H1 (cell line): Measurements from ENCODE around the gene ZNF697. TPM values are rescaled to one million over a fixed set of nuclear protein-coding genes. Genes with fewer than 3 reads are reported as not detected.

ENCODE experiments used
- CTCF ChIA-PET: fragments of 300-600 bp; sonication (Branson Sonifier 250); formaldehyde crosslinking; loops from one replicate; lab custom pipeline; 2021; ENCODE audit not compliant: partially characterized antibody; lab: Charles Lee
- POLR2A ChIA-PET: fragments of 300-600 bp; sonication (Branson Sonifier 250); formaldehyde crosslinking; loops from one replicate; lab custom pipeline; 2021; ENCODE audit warnings: inconsistent platforms; ENCODE audit not compliant: partially characterized antibody; lab: Charles Lee
- DNase-seq, 2 experiments: peaks; one replicate each; pipeline versions ENCODE4 v3.0.0 to v3.0.0-alpha.2; 2010 to 2022; ENCODE audit warnings: low spot score in 2 of 2, low read depth in 1 of 2, mixed read lengths in 1 of 2
- FAIRE-seq: peaks from 2 replicates; lab custom pipeline; 2011; peaks lifted over from hg19 to GRCh38; lab: Jason Lieb, UNC
- H2AFZ ChIP-seq: 2 replicates; pipeline ENCODE4 v1.8.1; 2012; ENCODE audit warnings: low read length, inconsistent platforms
- H2AK5ac ChIP-seq: 2 replicates; pipeline ENCODE4 v1.6.1; 2013; ENCODE audit warnings: low read depth, low read length
- H2BK120ac ChIP-seq: replicated peaks from 2 replicates; pipeline ENCODE3; 2013; ENCODE audit warnings: low read depth, low read length, inconsistent platforms
- H2BK12ac ChIP-seq: 2 replicates; pipeline ENCODE4 v1.6.1; 2013; ENCODE audit warnings: low read depth, low read length
- H2BK15ac ChIP-seq: 2 replicates; pipeline ENCODE4 v1.6.1; 2013; ENCODE audit warnings: low read length
- H2BK20ac ChIP-seq: 2 replicates; pipeline ENCODE4 v1.6.1; 2013; ENCODE audit warnings: low read length
- H2BK5ac ChIP-seq: 2 replicates; pipeline ENCODE4 v1.6.1; 2013; ENCODE audit warnings: low read depth, low read length
- H3K14ac ChIP-seq: 2 replicates; pipeline ENCODE4 v1.6.1; 2013; ENCODE audit warnings: inconsistent platforms; ENCODE audit not compliant: insufficient read length
- H3K18ac ChIP-seq: 2 replicates; pipeline ENCODE4 v1.6.1; 2013; ENCODE audit warnings: low read length; ENCODE audit errors: extremely low read depth
- H3K23ac ChIP-seq: 2 replicates; pipeline ENCODE4 v1.6.1; 2013; ENCODE audit warnings: inconsistent platforms; ENCODE audit not compliant: insufficient read length
- H3K23me2 ChIP-seq: 2 replicates; pipeline ENCODE4 v1.6.1; 2013; ENCODE audit warnings: low read depth, low read length
- H3K27ac ChIP-seq: 2 replicates; pipeline ENCODE4 v1.6.1; 2011; ENCODE audit warnings: low read depth, low read length, inconsistent platforms
- H3K27me3 ChIP-seq, 4 experiments: replicated peaks in 1 of 4; 1 replicate in 1 of 4; 2 replicates in 3 of 4; pipeline versions ENCODE4 v1.6.1 to v1.8.1; 2011 to 2013; ENCODE audit warnings: low read length in 3 of 4, mild to moderate bottlenecking in 3 of 4, inconsistent platforms in 2 of 4, mixed read lengths in 2 of 4, moderate library complexity in 1 of 4; ENCODE audit not compliant: control insufficient read depth in 3 of 4, insufficient read depth in 3 of 4; ENCODE audit errors: extremely low read depth in 1 of 4
- H3K36me3 ChIP-seq, 4 experiments: 2 replicates each; pipeline versions ENCODE4 v1.6.1 to v1.8.1; 2011 to 2013; ENCODE audit warnings: mild to moderate bottlenecking in 4 of 4, low read length in 3 of 4, moderate library complexity in 2 of 4, control low read depth in 1 of 4, inconsistent platforms in 1 of 4; ENCODE audit not compliant: insufficient read depth in 4 of 4, control insufficient read depth in 2 of 4
- H3K4ac ChIP-seq: replicated peaks from 2 replicates; pipeline ENCODE3; 2013; ENCODE audit warnings: low read length, low read depth, mixed read lengths, inconsistent platforms; ENCODE audit not compliant: insufficient read length
- H3K4me1 ChIP-seq, 4 experiments: replicated peaks in 1 of 4; 1 replicate in 1 of 4; 2 replicates in 3 of 4; pipeline versions ENCODE4 v1.6.1 to v1.8.1; 2011 to 2013; ENCODE audit warnings: low read length in 3 of 4, inconsistent platforms in 2 of 4, mixed read lengths in 1 of 4; ENCODE audit not compliant: insufficient read depth in 4 of 4, control insufficient read depth in 3 of 4
- H3K4me2 ChIP-seq, 2 experiments: 2 replicates each; pipeline versions ENCODE4 v1.6.1 to v1.8.1; 2011 to 2013; ENCODE audit warnings: low read depth in 2 of 2, low read length in 2 of 2, control low read depth in 1 of 2, inconsistent platforms in 1 of 2, mild to moderate bottlenecking in 1 of 2; ENCODE audit not compliant: insufficient read depth in 1 of 2
- H3K4me3 ChIP-seq, 4 experiments: fragments of 200-600, 300-600 bp in 1 of 4; sonication (generic), shearing (Covaris generic), sonication (Bioruptor Twin) in 1 of 4; 2 replicates each; pipeline versions ENCODE4 v1.5.1 to v1.8.1; 2011 to 2016; ENCODE audit warnings: low read length in 4 of 4, low read depth in 3 of 4, control low read depth in 2 of 4, inconsistent platforms in 2 of 4, mild to moderate bottlenecking in 2 of 4, mixed read lengths in 1 of 4, moderate library complexity in 1 of 4; ENCODE audit not compliant: insufficient read depth in 2 of 4; ENCODE audit errors: extremely low read depth in 1 of 4
- H3K56ac ChIP-seq: replicated peaks from 2 replicates; pipeline ENCODE3; 2013; ENCODE audit warnings: low read depth, mild to moderate bottlenecking, mixed read lengths, low read length, inconsistent platforms; ENCODE audit not compliant: insufficient read length
- H3K79me1 ChIP-seq: 2 replicates; pipeline ENCODE4 v1.6.1; 2013; ENCODE audit warnings: low read depth, low read length, control low read depth
- H3K79me2 ChIP-seq, 2 experiments: 2 replicates each; pipeline versions ENCODE4 v1.6.1 to v1.8.1; 2012 to 2013; ENCODE audit warnings: low read length in 2 of 2, mild to moderate bottlenecking in 2 of 2, inconsistent platforms in 1 of 2; ENCODE audit not compliant: insufficient read depth in 2 of 2, control insufficient read depth in 1 of 2
- H3K9ac ChIP-seq, 4 experiments: replicated peaks in 1 of 4; 1 replicate in 1 of 4; 2 replicates in 3 of 4; pipeline versions ENCODE4 v1.6.1 to v1.8.1; 2011 to 2013; ENCODE audit warnings: low read depth in 3 of 4, low read length in 3 of 4, control low read depth in 2 of 4, mild to moderate bottlenecking in 2 of 4, moderate library complexity in 2 of 4, inconsistent platforms in 1 of 4; ENCODE audit errors: extremely low read depth in 1 of 4
- H3K9me3 ChIP-seq, 2 experiments: 2 replicates each; pipeline versions ENCODE4 v1.6.1 to v1.8.1; 2012 to 2013; ENCODE audit warnings: mild to moderate bottlenecking in 2 of 2, moderate library complexity in 2 of 2, control low read depth in 1 of 2, inconsistent platforms in 1 of 2, low read depth in 1 of 2, low read length in 1 of 2, mixed read lengths in 1 of 2; ENCODE audit not compliant: insufficient read depth in 2 of 2
- H4K20me1 ChIP-seq, 2 experiments: replicated peaks in 1 of 2; 2 replicates each; pipeline versions ENCODE3 to v1.8.1; 2011 to 2013; ENCODE audit warnings: inconsistent platforms in 2 of 2, low read length in 2 of 2, mild to moderate bottlenecking in 1 of 2; ENCODE audit not compliant: insufficient read depth in 2 of 2, control insufficient read depth in 1 of 2
- H4K5ac ChIP-seq: 2 replicates; pipeline ENCODE4 v1.6.1; 2013; ENCODE audit warnings: low read length, low read depth, mixed read lengths, inconsistent platforms; ENCODE audit not compliant: insufficient read length
- H4K8ac ChIP-seq: 2 replicates; pipeline ENCODE4 v1.8.0; 2013; ENCODE audit warnings: mild to moderate bottlenecking, moderate library complexity, low read length, inconsistent platforms; ENCODE audit not compliant: insufficient read depth; ENCODE audit errors: extremely low read depth
- H4K91ac ChIP-seq: replicated peaks from 2 replicates; pipeline ENCODE3; 2013; ENCODE audit warnings: low read length, mixed read lengths, inconsistent platforms; ENCODE audit not compliant: insufficient read length
- ASH2L ChIP-seq: fragments of 200-600, 300-600 bp; sonication (generic); IDR thresholded peaks from one replicate; pipeline ENCODE4 v1.7.1; 2017; ENCODE audit warnings: low read length
- ATF3 ChIP-seq: IDR thresholded peaks from 2 replicates; pipeline ENCODE4 v1.6.1; 2011; ENCODE audit warnings: low read depth, mild to moderate bottlenecking, low read length; ENCODE audit not compliant: insufficient read depth
- CTCF ChIP-seq, 3 experiments: IDR thresholded peaks; 1 replicate in 2 of 3; 2 replicates in 1 of 3; pipeline versions ENCODE4 v1.5.1 to v1.6.1; 2011; ENCODE audit warnings: low read length in 3 of 3, mild to moderate bottlenecking in 3 of 3, inconsistent platforms in 2 of 3, low read depth in 1 of 3, moderate library complexity in 1 of 3; ENCODE audit not compliant: insufficient read depth in 1 of 3; ENCODE audit errors: control extremely low read depth in 1 of 3
- GTF2F1 ChIP-seq: IDR thresholded peaks from 2 replicates; pipeline ENCODE4 v1.6.1; 2012; ENCODE audit warnings: low read depth, low read length, improper control_type of control experiment, borderline replicate concordance
- POLR2AphosphoS5 ChIP-seq: IDR thresholded peaks from 2 replicates; pipeline ENCODE4 v1.6.1; 2011; ENCODE audit warnings: low read depth, low read length
- RAD21 ChIP-seq, 2 experiments: IDR thresholded peaks in 1 of 2; conservative IDR thresholded peaks in 1 of 2; 2 replicates each; pipeline ENCODE4 v1.6.1; 2011; ENCODE audit warnings: low read depth in 2 of 2, low read length in 2 of 2, improper control_type of control experiment in 1 of 2, inconsistent platforms in 1 of 2, mild to moderate bottlenecking in 1 of 2, moderate library complexity in 1 of 2
- TBP ChIP-seq: IDR thresholded peaks from 2 replicates; pipeline ENCODE4 v1.6.1; 2011; ENCODE audit warnings: low read depth, low read length, improper control_type of control experiment
- WGBS, 2 experiments: shearing (Covaris generic) in 1 of 2; methylation state at CpG; one replicate each; pipeline versions ENCODE4 v1.1.6 to v1.1.7; 2013 to 2015; ENCODE audit warnings: low lambda C conversion rate in 2 of 2, mixed read lengths in 2 of 2, inconsistent platforms in 1 of 2, low coverage in 1 of 2, missing lambda C conversion rate in 1 of 2; ENCODE audit not compliant: insufficient replicate concordance in 2 of 2, insufficient coverage in 1 of 2, insufficient read length in 1 of 2; ENCODE audit errors: extremely low coverage in 1 of 2, missing lambda C conversion rate in 1 of 2; 5-methylcytosine and 5-hydroxymethylcytosine counted together
- polyA plus RNA-seq, 7 experiments: library from polyadenylated mRNA; depleted of rRNA in 3 of 7; stranded (reverse) in 5 of 7; unstranded in 2 of 7; fragments of >200 nt in 5 of 7; fragments of 200-250 nt in 2 of 7; gene quantifications; 1 replicate in 5 of 7; 2 replicates in 1 of 7; 4 replicates in 1 of 7; pipeline versions ENCODE4 v1.2.1 to v1.2.3, GENCODE V29; 2011 to 2013; ENCODE audit warnings: missing spikeins in 2 of 7, mixed read lengths in 2 of 7
- total RNA-seq: library from RNA; stranded (reverse); fragmentation: NEBNext Ultra II Directional; extraction: Animal tissue kit (Norgen Biotek cat#: 25700); gene quantifications from 2 replicates; pipeline ENCODE4 v1.2.1, GENCODE V29; 2021
- TF ChIP-seq, protein P1 (sequence below): IDR thresholded peaks from 2 replicates; pipeline ENCODE4 v1.6.1; 2012; ENCODE audit warnings: inconsistent platforms

The ZNF697 gene
- total and polyA plus RNA-seq, 2 of the 8 experiments (the other 6 are each of a cell fraction or from before 2014, with no cell fraction given): 5.6 to 18.3 TPM

- DNase-seq: peak; percentile 83 to 100
- H3K36me3 ChIP-seq: no peaks in the 10 kb centered on the region
- TF ChIP-seq POLR2AphosphoS5: no peak
- TF ChIP-seq RAD21 (IDR thresholded peaks at IDR 0.05 in 1 of 2, conservative IDR thresholded peaks at IDR 0.05 in 1 of 2; ENCODE audit: low read depth in 2 of 2, low read length in 2 of 2): peak; percentile 94 to 95
- no peak for TF ChIP-seq ASH2L
- TF ChIP-seq TBP: no peak
- 0 out of 2 replicates have a peak, but pooled peaks have one; percentile 17 for TF ChIP-seq ATF3
- peak; percentile 92 to 97 (median 93) for TF ChIP-seq CTCF (IDR thresholded peaks at IDR 0.05; ENCODE audit: control extremely low read depth in 1 of 3, insufficient read depth in 1 of 3, low read depth in 1 of 3, low read length in 3 of 3)
- TF ChIP-seq GTF2F1: no peak
- TF ChIP-seq, protein P1, sequence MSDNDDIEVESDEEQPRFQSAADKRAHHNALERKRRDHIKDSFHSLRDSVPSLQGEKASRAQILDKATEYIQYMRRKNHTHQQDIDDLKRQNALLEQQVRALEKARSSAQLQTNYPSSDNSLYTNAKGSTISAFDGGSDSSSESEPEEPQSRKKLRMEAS: no peak
These were observed 36.4 kb downstream of the ZNF697 start for GRCh38 chr1:119611701-119612113.

More at GRCh38 chr1:119611701-119612113, 36.4 kb downstream of the ZNF697 start:
- peak overlapping the region; percentile 60; the same call in 1 of the 2 replicates for H2BK5ac ChIP-seq
- CTCF ChIA-PET: interaction anchor here (0.6 to 29.8 kb wide), 40 partner anchors 8 to 337 kb away, joined by 3 to 786 read pairs (median 4); partner anchors contain the start of genes REG4 and ZNF697
- H2BK20ac ChIP-seq: peak overlapping the region; percentile 48; the same call in 1 of the 2 replicates
- H3K27me3 ChIP-seq: no peaks in the 10 kb centered on the region
- peak overlapping the region; percentile 78; the same call in 1 of the 2 replicates for H2AFZ ChIP-seq
- POLR2A ChIA-PET: interaction anchor here (0.8 to 1.7 kb wide), 9 partner anchors 37 to 133 kb away, joined by 3 to 19 read pairs (median 3); partner anchors contain the start of genes PHGDH and ZNF697
- no peak overlapping the region for H4K8ac ChIP-seq
- no peaks in the 10 kb centered on the region for H4K20me1 ChIP-seq
- H2BK15ac ChIP-seq: peak overlapping the region; percentile 81; the same call in 1 of the 2 replicates
- 36% methylated on average over 8 of the region's 8 CpGs; no CpG with 5 or more reads in 1 of the 2 experiments for WGBS, 2 experiments
- H3K9ac ChIP-seq: no peak overlapping the region
- H2AK5ac ChIP-seq: no peak overlapping the region
- no peak overlapping the region for H3K27ac ChIP-seq
- H3K23me2 ChIP-seq: no peaks in the 10 kb centered on the region
- peak overlapping the region in 1 of 2 experiments; percentile 49; a peak in 2 of 4 replicates for H3K4me2 ChIP-seq
- H3K23ac ChIP-seq: no peak overlapping the region
- FAIRE-seq: no peak
- H4K5ac ChIP-seq: no peak overlapping the region
- no peak overlapping the region for H3K4ac ChIP-seq
- peak overlapping the region; percentile 24; the same call in 1 of the 2 replicates for H3K18ac ChIP-seq
- H2BK120ac ChIP-seq: peak overlapping the region; percentile 6
- no peak overlapping the region for H3K14ac ChIP-seq
- H3K56ac ChIP-seq: no peak overlapping the region
- no peaks in the 10 kb centered on the region for H3K79me1 ChIP-seq
- H3K9me3 ChIP-seq: no peaks in the 10 kb centered on the region
- peaks cover 0 to 3% (median under 1%) of the 10 kb centered on the region in 4 experiments; a peak in 4 of 7 replicates for H3K4me1 ChIP-seq
- no peak overlapping the region for H4K91ac ChIP-seq
- 0 out of 8 replicates have a peak overlapping the region, but pooled peaks of 1 of the 4 experiments have one; percentile 20 for H3K4me3 ChIP-seq
- H2BK12ac ChIP-seq: peak overlapping the region; percentile 92; the same call in 1 of the 2 replicates
- no peaks in the 10 kb centered on the region for H3K79me2 ChIP-seq
